H1 (cell line): Measurements from ENCODE around the gene FGD5. TPM values are rescaled to one million over a fixed set of nuclear protein-coding genes. Genes with fewer than 3 reads are reported as not detected.

Experiments
- CTCF ChIA-PET: fragments of 300-600 bp; sonication (Branson Sonifier 250); formaldehyde crosslinking; loops from one replicate; lab custom pipeline; 2021; ENCODE audit not compliant: partially characterized antibody; lab: Charles Lee
- POLR2A ChIA-PET: fragments of 300-600 bp; sonication (Branson Sonifier 250); formaldehyde crosslinking; loops from one replicate; lab custom pipeline; 2021; ENCODE audit warnings: inconsistent platforms; ENCODE audit not compliant: partially characterized antibody; lab: Charles Lee
- DNase-seq, 2 experiments: peaks; one replicate each; pipeline versions ENCODE4 v3.0.0 to v3.0.0-alpha.2; 2010 to 2022; ENCODE audit warnings: low spot score in 2 of 2, low read depth in 1 of 2, mixed read lengths in 1 of 2
- FAIRE-seq: peaks from 2 replicates; lab custom pipeline; 2011; peaks lifted over from hg19 to GRCh38; lab: Jason Lieb, UNC
- H2AFZ ChIP-seq: 2 replicates; pipeline ENCODE4 v1.8.1; 2012; ENCODE audit warnings: low read length, inconsistent platforms
- H2AK5ac ChIP-seq: 2 replicates; pipeline ENCODE4 v1.6.1; 2013; ENCODE audit warnings: low read depth, low read length
- H2BK120ac ChIP-seq: replicated peaks from 2 replicates; pipeline ENCODE3; 2013; ENCODE audit warnings: low read depth, low read length, inconsistent platforms
- H2BK12ac ChIP-seq: 2 replicates; pipeline ENCODE4 v1.6.1; 2013; ENCODE audit warnings: low read depth, low read length
- H2BK15ac ChIP-seq: 2 replicates; pipeline ENCODE4 v1.6.1; 2013; ENCODE audit warnings: low read length
- H2BK20ac ChIP-seq: 2 replicates; pipeline ENCODE4 v1.6.1; 2013; ENCODE audit warnings: low read length
- H2BK5ac ChIP-seq: 2 replicates; pipeline ENCODE4 v1.6.1; 2013; ENCODE audit warnings: low read depth, low read length
- H3K14ac ChIP-seq: 2 replicates; pipeline ENCODE4 v1.6.1; 2013; ENCODE audit warnings: inconsistent platforms; ENCODE audit not compliant: insufficient read length
- H3K18ac ChIP-seq: 2 replicates; pipeline ENCODE4 v1.6.1; 2013; ENCODE audit warnings: low read length; ENCODE audit errors: extremely low read depth
- H3K23ac ChIP-seq: 2 replicates; pipeline ENCODE4 v1.6.1; 2013; ENCODE audit warnings: inconsistent platforms; ENCODE audit not compliant: insufficient read length
- H3K23me2 ChIP-seq: 2 replicates; pipeline ENCODE4 v1.6.1; 2013; ENCODE audit warnings: low read depth, low read length
- H3K27ac ChIP-seq: 2 replicates; pipeline ENCODE4 v1.6.1; 2011; ENCODE audit warnings: low read depth, low read length, inconsistent platforms
- H3K27me3 ChIP-seq, 4 experiments: replicated peaks in 1 of 4; 1 replicate in 1 of 4; 2 replicates in 3 of 4; pipeline versions ENCODE4 v1.6.1 to v1.8.1; 2011 to 2013; ENCODE audit warnings: low read length in 3 of 4, mild to moderate bottlenecking in 3 of 4, inconsistent platforms in 2 of 4, mixed read lengths in 2 of 4, moderate library complexity in 1 of 4; ENCODE audit not compliant: control insufficient read depth in 3 of 4, insufficient read depth in 3 of 4; ENCODE audit errors: extremely low read depth in 1 of 4
- H3K36me3 ChIP-seq, 4 experiments: 2 replicates each; pipeline versions ENCODE4 v1.6.1 to v1.8.1; 2011 to 2013; ENCODE audit warnings: mild to moderate bottlenecking in 4 of 4, low read length in 3 of 4, moderate library complexity in 2 of 4, control low read depth in 1 of 4, inconsistent platforms in 1 of 4; ENCODE audit not compliant: insufficient read depth in 4 of 4, control insufficient read depth in 2 of 4
- H3K4ac ChIP-seq: replicated peaks from 2 replicates; pipeline ENCODE3; 2013; ENCODE audit warnings: low read length, low read depth, mixed read lengths, inconsistent platforms; ENCODE audit not compliant: insufficient read length
- H3K4me1 ChIP-seq, 4 experiments: replicated peaks in 1 of 4; 1 replicate in 1 of 4; 2 replicates in 3 of 4; pipeline versions ENCODE4 v1.6.1 to v1.8.1; 2011 to 2013; ENCODE audit warnings: low read length in 3 of 4, inconsistent platforms in 2 of 4, mixed read lengths in 1 of 4; ENCODE audit not compliant: insufficient read depth in 4 of 4, control insufficient read depth in 3 of 4
- H3K4me2 ChIP-seq, 2 experiments: 2 replicates each; pipeline versions ENCODE4 v1.6.1 to v1.8.1; 2011 to 2013; ENCODE audit warnings: low read depth in 2 of 2, low read length in 2 of 2, control low read depth in 1 of 2, inconsistent platforms in 1 of 2, mild to moderate bottlenecking in 1 of 2; ENCODE audit not compliant: insufficient read depth in 1 of 2
- H3K4me3 ChIP-seq, 4 experiments: fragments of 200-600, 300-600 bp in 1 of 4; sonication (generic), shearing (Covaris generic), sonication (Bioruptor Twin) in 1 of 4; 2 replicates each; pipeline versions ENCODE4 v1.5.1 to v1.8.1; 2011 to 2016; ENCODE audit warnings: low read length in 4 of 4, low read depth in 3 of 4, control low read depth in 2 of 4, inconsistent platforms in 2 of 4, mild to moderate bottlenecking in 2 of 4, mixed read lengths in 1 of 4, moderate library complexity in 1 of 4; ENCODE audit not compliant: insufficient read depth in 2 of 4; ENCODE audit errors: extremely low read depth in 1 of 4
- H3K56ac ChIP-seq: replicated peaks from 2 replicates; pipeline ENCODE3; 2013; ENCODE audit warnings: low read depth, mild to moderate bottlenecking, mixed read lengths, low read length, inconsistent platforms; ENCODE audit not compliant: insufficient read length
- H3K79me1 ChIP-seq: 2 replicates; pipeline ENCODE4 v1.6.1; 2013; ENCODE audit warnings: low read depth, low read length, control low read depth
- H3K79me2 ChIP-seq, 2 experiments: 2 replicates each; pipeline versions ENCODE4 v1.6.1 to v1.8.1; 2012 to 2013; ENCODE audit warnings: low read length in 2 of 2, mild to moderate bottlenecking in 2 of 2, inconsistent platforms in 1 of 2; ENCODE audit not compliant: insufficient read depth in 2 of 2, control insufficient read depth in 1 of 2
- H3K9ac ChIP-seq, 4 experiments: replicated peaks in 1 of 4; 1 replicate in 1 of 4; 2 replicates in 3 of 4; pipeline versions ENCODE4 v1.6.1 to v1.8.1; 2011 to 2013; ENCODE audit warnings: low read depth in 3 of 4, low read length in 3 of 4, control low read depth in 2 of 4, mild to moderate bottlenecking in 2 of 4, moderate library complexity in 2 of 4, inconsistent platforms in 1 of 4; ENCODE audit errors: extremely low read depth in 1 of 4
- H3K9me3 ChIP-seq, 2 experiments: 2 replicates each; pipeline versions ENCODE4 v1.6.1 to v1.8.1; 2012 to 2013; ENCODE audit warnings: mild to moderate bottlenecking in 2 of 2, moderate library complexity in 2 of 2, control low read depth in 1 of 2, inconsistent platforms in 1 of 2, low read depth in 1 of 2, low read length in 1 of 2, mixed read lengths in 1 of 2; ENCODE audit not compliant: insufficient read depth in 2 of 2
- H4K20me1 ChIP-seq, 2 experiments: replicated peaks in 1 of 2; 2 replicates each; pipeline versions ENCODE3 to v1.8.1; 2011 to 2013; ENCODE audit warnings: inconsistent platforms in 2 of 2, low read length in 2 of 2, mild to moderate bottlenecking in 1 of 2; ENCODE audit not compliant: insufficient read depth in 2 of 2, control insufficient read depth in 1 of 2
- H4K5ac ChIP-seq: 2 replicates; pipeline ENCODE4 v1.6.1; 2013; ENCODE audit warnings: low read length, low read depth, mixed read lengths, inconsistent platforms; ENCODE audit not compliant: insufficient read length
- H4K8ac ChIP-seq: 2 replicates; pipeline ENCODE4 v1.8.0; 2013; ENCODE audit warnings: mild to moderate bottlenecking, moderate library complexity, low read length, inconsistent platforms; ENCODE audit not compliant: insufficient read depth; ENCODE audit errors: extremely low read depth
- H4K91ac ChIP-seq: replicated peaks from 2 replicates; pipeline ENCODE3; 2013; ENCODE audit warnings: low read length, mixed read lengths, inconsistent platforms; ENCODE audit not compliant: insufficient read length
- CHD1 ChIP-seq: IDR thresholded peaks from 2 replicates; pipeline ENCODE4 v1.6.1; 2012; ENCODE audit warnings: low read depth, low read length, improper control_type of control experiment
- FOSL1 ChIP-seq: IDR thresholded peaks from 2 replicates; pipeline ENCODE4 v1.6.1; 2011; ENCODE audit warnings: mild to moderate bottlenecking, low read depth, low read length, moderate library complexity; ENCODE audit not compliant: insufficient read depth
- HDAC6 ChIP-seq: IDR thresholded peaks from one replicate; pipeline ENCODE4 v1.7.1; 2012; ENCODE audit warnings: low read depth, mild to moderate bottlenecking, inconsistent platforms, low read length, moderate library complexity
- JUN ChIP-seq: IDR thresholded peaks from 2 replicates; pipeline ENCODE4 v1.6.1; 2011; ENCODE audit warnings: low read depth, mild to moderate bottlenecking, improper control_type of control experiment, low read length
- JUND ChIP-seq: IDR thresholded peaks from 2 replicates; pipeline ENCODE4 v1.6.1; 2011; ENCODE audit warnings: mild to moderate bottlenecking, improper control_type of control experiment, low read length
- MAX ChIP-seq: IDR thresholded peaks from 2 replicates; pipeline ENCODE4 v1.6.1; 2012; ENCODE audit warnings: inconsistent platforms
- NANOG ChIP-seq: IDR thresholded peaks from 2 replicates; pipeline ENCODE4 v1.6.1; 2011; ENCODE audit warnings: low read length, low read depth, mild to moderate bottlenecking, inconsistent platforms; ENCODE audit not compliant: insufficient read depth, poor library complexity, severe bottlenecking
- RFX5 ChIP-seq: IDR thresholded peaks from 2 replicates; pipeline ENCODE4 v1.6.1; 2011; ENCODE audit warnings: low read depth, low read length, improper control_type of control experiment, borderline replicate concordance
- RXRA ChIP-seq: IDR thresholded peaks from 2 replicates; pipeline ENCODE4 v1.6.1; 2011; ENCODE audit warnings: low read depth, mild to moderate bottlenecking, low read length, moderate library complexity; ENCODE audit not compliant: insufficient read depth
- SIRT6 ChIP-seq: IDR thresholded peaks from one replicate; pipeline ENCODE4 v1.7.1; 2012; ENCODE audit warnings: low read length, inconsistent platforms
- TAF7 ChIP-seq: optimal IDR thresholded peaks from 2 replicates; pipeline ENCODE3; 2011; ENCODE audit warnings: low read depth, mild to moderate bottlenecking, inconsistent platforms, low read length, moderate library complexity, borderline replicate concordance
- YY1 ChIP-seq: IDR thresholded peaks from 2 replicates; pipeline ENCODE4 v1.6.1; 2011; ENCODE audit warnings: low read depth, mild to moderate bottlenecking, low read length
- WGBS, 2 experiments: shearing (Covaris generic) in 1 of 2; methylation state at CpG; one replicate each; pipeline versions ENCODE4 v1.1.6 to v1.1.7; 2013 to 2015; ENCODE audit warnings: low lambda C conversion rate in 2 of 2, mixed read lengths in 2 of 2, inconsistent platforms in 1 of 2, low coverage in 1 of 2, missing lambda C conversion rate in 1 of 2; ENCODE audit not compliant: insufficient replicate concordance in 2 of 2, insufficient coverage in 1 of 2, insufficient read length in 1 of 2; ENCODE audit errors: extremely low coverage in 1 of 2, missing lambda C conversion rate in 1 of 2; 5-methylcytosine and 5-hydroxymethylcytosine counted together
- polyA plus RNA-seq, 7 experiments: library from polyadenylated mRNA; depleted of rRNA in 3 of 7; stranded (reverse) in 5 of 7; unstranded in 2 of 7; fragments of >200 nt in 5 of 7; fragments of 200-250 nt in 2 of 7; gene quantifications; 1 replicate in 5 of 7; 2 replicates in 1 of 7; 4 replicates in 1 of 7; pipeline versions ENCODE4 v1.2.1 to v1.2.3, GENCODE V29; 2011 to 2013; ENCODE audit warnings: missing spikeins in 2 of 7, mixed read lengths in 2 of 7
- total RNA-seq: library from RNA; stranded (reverse); fragmentation: NEBNext Ultra II Directional; extraction: Animal tissue kit (Norgen Biotek cat#: 25700); gene quantifications from 2 replicates; pipeline ENCODE4 v1.2.1, GENCODE V29; 2021

The FGD5 gene
- total and polyA plus RNA-seq, 2 of the 8 experiments (the other 6 are each of a cell fraction or from before 2014, with no cell fraction given): 4.7 to 14.3 TPM

GRCh38 chr3:14822134-14822533 is 3.4 kb downstream of the FGD5 start:
- ChIA-PET CTCF (interaction anchor here (0.5 to 2.0 kb wide), 8 partner anchors 11 to 964 kb away, joined by 3 to 6 read pairs (median 4); no protein-coding TSS in a partner anchor), POLR2A (interaction anchor here (1.6 kb wide), 1 partner anchor 11 kb away, joined by 5 read pairs; no protein-coding TSS in a partner anchor)
- no peak overlapping the region for H4K91ac ChIP-seq
- H3K14ac ChIP-seq: no peak overlapping the region
- no peak overlapping the region for H2AK5ac ChIP-seq
- no peak overlapping the region for H2AFZ ChIP-seq
- H2BK5ac ChIP-seq: no peak overlapping the region
- FAIRE-seq: no peak
- H3K56ac ChIP-seq: no peak overlapping the region
- no peak overlapping the region for H2BK20ac ChIP-seq
- WGBS, 2 experiments: 81% methylated on average over 3 of the region's 3 CpGs; no CpG with 5 or more reads in 1 of the 2 experiments
- no peak overlapping the region for H2BK15ac ChIP-seq
- H3K9ac ChIP-seq: no peak overlapping the region
- H3K4me2 ChIP-seq: no peak overlapping the region; a peak in 1 of 4 replicates
- H3K4me3 ChIP-seq: no peak overlapping the region
- no peak overlapping the region for H3K27ac ChIP-seq
- H3K23ac ChIP-seq: no peak overlapping the region
- no peaks in the 10 kb centered on the region for H3K9me3 ChIP-seq
- no peaks in the 10 kb centered on the region for H3K36me3 ChIP-seq
- no peak overlapping the region for H2BK12ac ChIP-seq
- H3K18ac ChIP-seq: no peak overlapping the region
- H4K8ac ChIP-seq: no peak overlapping the region
- no peaks in the 10 kb centered on the region for H4K20me1 ChIP-seq
- H2BK120ac ChIP-seq: no peak overlapping the region
- H4K5ac ChIP-seq: no peak overlapping the region
- no peaks in the 10 kb centered on the region; a peak in 1 of 4 replicates for H3K79me2 ChIP-seq
- H3K4ac ChIP-seq: no peak overlapping the region
- no peaks in the 10 kb centered on the region for H3K27me3 ChIP-seq
- no peaks in the 10 kb centered on the region for H3K23me2 ChIP-seq
- no peaks in the 10 kb centered on the region for H3K79me1 ChIP-seq
- DNase-seq: no peak
- H3K4me1 ChIP-seq: peaks cover 0 to 7% (median 4%) of the 10 kb centered on the region in 4 experiments; a peak in 4 of 7 replicates
- TF ChIP-seq FOSL1 (no peak), SIRT6 (no peak), JUN (no peak), TAF7 (no peak), MAX (no peak), YY1 (no peak), NANOG (no peak), JUND (no peak), CHD1 (no peak), RXRA (no peak), HDAC6 (no peak), RFX5 (no peak)
